Amniotic epithelial cell (primary cell): ENCODE measurements around the gene COL6A1.
A peak's percentile ranks its signal among the peaks of the same experiment; 100 is the strongest.

Experiments
- DNase-seq: peaks from one replicate; pipeline ENCODE4 v3.0.0-alpha.2; 2010; ENCODE audit warnings: low read depth

Gene COL6A1, protein sequence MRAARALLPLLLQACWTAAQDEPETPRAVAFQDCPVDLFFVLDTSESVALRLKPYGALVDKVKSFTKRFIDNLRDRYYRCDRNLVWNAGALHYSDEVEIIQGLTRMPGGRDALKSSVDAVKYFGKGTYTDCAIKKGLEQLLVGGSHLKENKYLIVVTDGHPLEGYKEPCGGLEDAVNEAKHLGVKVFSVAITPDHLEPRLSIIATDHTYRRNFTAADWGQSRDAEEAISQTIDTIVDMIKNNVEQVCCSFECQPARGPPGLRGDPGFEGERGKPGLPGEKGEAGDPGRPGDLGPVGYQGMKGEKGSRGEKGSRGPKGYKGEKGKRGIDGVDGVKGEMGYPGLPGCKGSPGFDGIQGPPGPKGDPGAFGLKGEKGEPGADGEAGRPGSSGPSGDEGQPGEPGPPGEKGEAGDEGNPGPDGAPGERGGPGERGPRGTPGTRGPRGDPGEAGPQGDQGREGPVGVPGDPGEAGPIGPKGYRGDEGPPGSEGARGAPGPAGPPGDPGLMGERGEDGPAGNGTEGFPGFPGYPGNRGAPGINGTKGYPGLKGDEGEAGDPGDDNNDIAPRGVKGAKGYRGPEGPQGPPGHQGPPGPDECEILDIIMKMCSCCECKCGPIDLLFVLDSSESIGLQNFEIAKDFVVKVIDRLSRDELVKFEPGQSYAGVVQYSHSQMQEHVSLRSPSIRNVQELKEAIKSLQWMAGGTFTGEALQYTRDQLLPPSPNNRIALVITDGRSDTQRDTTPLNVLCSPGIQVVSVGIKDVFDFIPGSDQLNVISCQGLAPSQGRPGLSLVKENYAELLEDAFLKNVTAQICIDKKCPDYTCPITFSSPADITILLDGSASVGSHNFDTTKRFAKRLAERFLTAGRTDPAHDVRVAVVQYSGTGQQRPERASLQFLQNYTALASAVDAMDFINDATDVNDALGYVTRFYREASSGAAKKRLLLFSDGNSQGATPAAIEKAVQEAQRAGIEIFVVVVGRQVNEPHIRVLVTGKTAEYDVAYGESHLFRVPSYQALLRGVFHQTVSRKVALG

DNA sequence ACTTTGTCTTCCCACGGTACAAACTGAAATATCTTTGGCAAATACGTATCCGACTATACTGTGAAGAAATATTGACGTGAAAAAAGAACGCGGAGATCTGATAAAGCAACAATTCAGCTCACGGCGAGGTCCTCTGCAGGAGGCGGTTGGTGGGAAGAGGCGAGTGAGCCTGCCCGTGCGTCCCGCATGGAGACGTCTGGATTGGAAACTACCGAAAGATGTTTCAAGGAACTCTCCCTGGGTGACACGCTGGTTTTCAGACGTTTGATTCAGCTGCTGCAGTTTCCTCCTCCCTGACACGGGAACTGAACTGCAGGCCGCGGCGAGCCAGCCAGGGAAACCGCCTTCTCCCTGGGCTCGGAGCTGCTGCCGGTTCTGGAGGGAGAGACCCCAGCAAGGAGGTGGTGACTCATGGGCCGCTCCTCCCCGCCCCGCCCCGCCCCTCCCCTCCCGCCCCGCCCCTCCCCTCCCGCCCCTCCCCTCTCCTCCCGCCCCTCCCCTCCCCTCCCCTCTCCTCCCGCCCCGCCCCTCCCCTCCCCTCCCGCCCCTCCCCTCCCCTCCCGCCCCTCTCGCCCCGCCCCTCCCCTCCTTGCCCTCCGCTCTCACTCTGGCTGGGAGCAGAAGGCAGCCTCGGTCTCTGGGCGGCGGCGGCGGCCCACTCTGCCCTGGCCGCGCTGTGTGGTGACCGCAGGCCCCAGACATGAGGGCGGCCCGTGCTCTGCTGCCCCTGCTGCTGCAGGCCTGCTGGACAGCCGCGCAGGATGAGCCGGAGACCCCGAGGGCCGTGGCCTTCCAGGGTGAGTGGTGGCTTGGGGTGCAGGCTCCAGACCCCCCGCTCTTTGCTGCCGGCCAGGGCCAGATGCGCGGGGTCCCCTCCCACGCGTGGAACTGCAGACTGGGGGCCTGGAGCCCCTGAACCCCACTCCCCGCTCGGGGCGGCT lies at the start of gene COL6A1:
COL6A1 (plus strand) TSS at position 620 of the 941 bp plus-strand sequence; CDS start at position 701, 81 bp downstream.
- peak; percentile 91 for DNase-seq

DNA sequence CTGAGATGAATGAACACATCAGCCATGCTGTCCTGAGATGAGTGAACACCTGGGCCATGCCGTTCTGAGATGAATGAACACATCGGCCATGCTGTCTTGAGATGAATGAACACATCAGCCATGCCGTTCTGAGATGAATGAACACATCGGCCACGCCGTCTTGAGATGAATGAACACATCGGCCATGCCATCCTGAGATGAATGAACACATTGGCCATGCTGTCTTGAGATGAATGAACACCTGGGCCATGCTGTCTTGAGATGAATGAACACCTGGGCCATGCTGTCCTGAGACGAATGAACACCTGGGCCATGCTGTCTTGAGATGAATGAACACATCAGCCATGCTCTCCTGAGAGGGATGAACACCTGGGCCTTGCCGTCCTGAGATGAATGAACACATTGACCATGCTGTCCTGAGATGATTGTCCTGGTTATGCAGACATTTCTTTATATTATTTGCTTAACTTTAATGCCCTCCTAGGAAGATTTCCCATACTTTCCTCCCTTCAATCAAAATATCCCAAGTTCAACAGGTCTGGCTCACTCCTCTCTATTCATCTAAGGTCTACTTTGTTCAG lies 48.6 kb upstream of the COL6A1 start:
- no peak for DNase-seq

DNA sequence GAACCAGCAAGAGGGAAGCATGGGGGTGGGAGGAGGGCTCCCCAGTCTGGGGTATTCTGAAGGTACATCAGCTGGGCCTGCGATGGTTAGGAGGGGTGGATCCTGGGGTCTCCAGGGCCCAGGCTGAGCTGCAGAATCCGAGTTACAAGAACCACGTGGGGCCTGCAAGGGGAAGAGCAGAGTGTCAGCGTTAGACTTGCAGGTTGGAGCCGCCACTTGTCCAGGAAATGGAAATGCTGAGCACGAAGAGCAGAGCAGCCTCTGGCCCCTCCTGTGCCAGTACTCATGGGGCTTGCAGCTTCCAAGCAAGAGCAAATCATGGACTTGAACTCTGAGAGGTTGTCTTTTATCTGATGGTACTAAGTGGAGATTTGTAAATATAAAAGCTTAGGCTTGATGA lies 47.5 kb upstream of the COL6A1 start:
- no peak for DNase-seq

DNA sequence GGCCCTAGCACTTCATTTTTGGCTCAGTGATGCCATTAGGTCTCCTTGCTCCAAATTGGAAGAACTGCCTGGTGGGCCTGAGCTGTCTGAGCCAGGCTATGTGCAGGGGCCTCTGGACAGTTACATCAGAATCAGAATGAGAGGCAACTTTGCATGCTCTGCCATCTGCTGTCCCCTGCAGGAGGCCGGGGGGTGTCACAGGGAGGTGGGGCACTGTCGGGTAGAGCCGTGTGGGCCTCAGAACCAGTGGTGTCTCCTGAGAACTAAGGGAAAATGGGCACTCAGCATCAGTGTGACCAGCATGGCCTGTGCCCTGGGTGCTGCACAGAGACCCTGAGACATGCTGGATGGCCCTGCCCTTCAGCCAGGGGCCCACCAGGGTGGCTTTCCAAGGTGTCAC lies 47.0 kb upstream of the COL6A1 start:
- no peak for DNase-seq

DNA sequence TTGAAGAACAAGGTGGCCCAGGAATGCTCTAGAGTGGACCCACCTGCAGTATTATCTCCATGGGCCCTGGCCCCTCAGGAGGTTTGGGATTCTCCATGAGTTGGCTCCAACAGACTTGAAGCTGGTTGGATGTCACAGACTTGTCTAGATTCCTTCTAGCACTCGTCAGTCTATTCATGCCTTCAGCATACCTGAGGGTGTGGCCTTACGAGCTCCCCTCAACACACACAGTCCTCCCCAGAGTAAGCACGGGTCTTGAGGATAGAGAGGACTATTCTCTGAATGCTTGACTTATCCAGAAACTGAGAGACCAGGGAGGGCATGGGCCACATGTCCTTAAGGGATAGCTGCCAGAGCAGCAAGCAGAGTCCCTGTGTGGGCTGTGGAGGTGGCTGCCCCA lies 45.9 kb upstream of the COL6A1 start:
- DNase-seq: peak; percentile 64

DNA sequence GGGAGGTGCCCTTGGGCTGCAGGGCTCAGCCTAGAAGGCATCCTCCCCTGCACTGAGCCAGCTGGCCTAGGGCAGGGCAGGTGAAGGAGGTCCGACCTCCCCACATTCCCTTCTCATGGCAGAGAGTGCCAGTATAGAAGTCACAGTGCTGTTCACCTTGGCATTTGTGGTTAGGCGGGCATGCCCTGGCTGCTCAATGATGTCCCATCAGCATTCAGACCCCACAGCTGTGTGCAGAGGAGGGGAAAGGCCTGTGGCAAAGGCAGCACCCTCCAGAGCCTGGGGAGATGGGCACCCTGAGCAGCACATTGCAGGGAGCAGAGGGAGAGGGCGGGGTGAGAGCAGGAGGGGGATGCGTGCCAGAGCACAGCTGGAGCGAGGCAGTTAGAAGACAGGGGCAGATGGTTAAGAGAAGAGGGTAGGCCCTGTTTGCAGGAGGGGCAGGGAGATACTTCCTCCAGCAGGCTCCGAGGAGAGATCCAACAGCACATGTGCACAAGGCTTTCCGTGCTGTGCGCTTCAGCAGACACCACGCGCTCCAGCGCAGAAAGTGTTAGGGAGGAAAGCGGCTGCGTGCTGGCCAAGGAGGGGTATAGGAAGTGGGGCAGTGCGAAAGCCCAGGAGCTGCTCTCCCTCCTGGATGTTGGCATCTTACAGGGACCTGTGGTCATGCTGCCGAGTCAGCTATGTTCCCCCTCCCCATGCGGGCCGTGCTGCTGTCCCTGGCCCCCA lies 43.7 kb upstream of the COL6A1 start:
- no peak for DNase-seq

DNA sequence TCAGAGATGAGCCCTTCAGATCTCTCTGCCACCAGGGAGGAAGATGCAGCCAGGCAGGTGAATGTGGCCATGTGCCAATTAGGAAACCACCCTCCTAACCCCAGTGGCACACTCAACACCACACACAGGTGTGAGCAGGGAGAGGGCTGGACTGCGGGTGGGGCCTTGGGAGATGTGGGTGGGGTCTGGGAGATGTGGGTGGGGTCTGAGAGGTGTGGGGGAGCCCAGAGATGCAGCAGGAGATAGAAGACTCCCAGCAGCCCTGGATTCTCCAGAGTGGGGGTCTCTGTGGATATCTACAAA lies 43.2 kb upstream of the COL6A1 start:
- DNase-seq: no peak

DNA sequence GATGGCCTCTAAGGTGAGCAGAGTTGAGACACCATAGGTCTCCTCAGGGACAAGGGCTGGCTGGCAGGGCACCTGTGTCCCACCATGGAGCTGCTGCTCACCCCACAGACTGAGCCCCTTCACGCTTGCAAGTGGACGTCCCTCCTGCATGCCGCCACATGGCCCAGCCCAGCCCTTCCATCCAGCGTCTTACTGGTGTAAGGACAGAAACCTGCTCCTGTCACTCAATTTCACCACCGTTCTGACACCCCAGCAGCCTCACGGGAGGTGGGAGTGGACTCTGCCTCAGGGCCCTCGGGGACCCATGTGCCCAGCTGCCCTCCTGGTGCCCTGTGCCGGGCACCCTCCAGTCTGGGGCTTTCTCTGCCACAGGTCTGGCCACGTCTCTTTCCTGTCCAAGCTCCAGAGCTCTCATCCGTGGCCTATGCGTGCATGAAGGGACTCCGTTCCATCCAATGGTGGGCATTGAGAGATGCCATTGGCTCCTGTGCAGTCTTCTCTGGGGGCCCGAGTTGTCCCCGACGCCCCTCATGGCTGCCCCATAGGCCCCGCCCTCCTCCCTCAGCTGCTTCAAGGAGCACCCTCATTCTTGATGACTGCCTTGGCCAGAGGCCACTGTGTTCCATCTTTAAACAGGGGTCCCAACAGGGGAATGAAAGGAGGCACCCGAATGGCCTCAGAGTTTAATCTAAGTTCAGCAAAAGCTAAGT lies 42.6 kb upstream of the COL6A1 start:
- no peak for DNase-seq

DNA sequence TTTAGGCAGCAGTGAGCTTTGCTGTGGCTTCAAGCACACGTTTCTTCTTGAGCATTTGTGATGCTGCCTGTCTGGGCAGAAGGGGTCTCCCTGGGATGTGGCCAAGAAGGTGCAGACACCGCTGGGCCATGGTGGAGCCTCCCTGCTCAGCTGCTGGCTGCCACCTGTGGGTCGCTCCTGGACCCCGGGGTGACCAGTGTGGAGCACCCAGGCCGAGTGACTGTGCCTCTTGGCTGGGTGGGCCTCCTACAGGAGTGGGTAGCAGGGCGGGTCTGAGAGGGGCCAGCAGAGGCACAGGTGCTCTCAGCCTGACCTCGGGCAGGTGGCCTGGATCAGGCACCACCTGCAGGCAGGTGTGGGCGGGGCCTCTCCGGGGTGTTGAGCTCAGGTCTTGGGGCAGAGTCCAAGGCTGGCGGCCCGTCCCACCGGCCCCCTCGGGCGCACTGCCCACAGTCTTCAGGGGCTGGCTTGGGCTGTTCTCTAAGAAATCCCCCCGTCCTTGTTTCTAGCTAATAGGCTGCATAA lies 42.0 kb upstream of the COL6A1 start:
- no peak for DNase-seq

DNA sequence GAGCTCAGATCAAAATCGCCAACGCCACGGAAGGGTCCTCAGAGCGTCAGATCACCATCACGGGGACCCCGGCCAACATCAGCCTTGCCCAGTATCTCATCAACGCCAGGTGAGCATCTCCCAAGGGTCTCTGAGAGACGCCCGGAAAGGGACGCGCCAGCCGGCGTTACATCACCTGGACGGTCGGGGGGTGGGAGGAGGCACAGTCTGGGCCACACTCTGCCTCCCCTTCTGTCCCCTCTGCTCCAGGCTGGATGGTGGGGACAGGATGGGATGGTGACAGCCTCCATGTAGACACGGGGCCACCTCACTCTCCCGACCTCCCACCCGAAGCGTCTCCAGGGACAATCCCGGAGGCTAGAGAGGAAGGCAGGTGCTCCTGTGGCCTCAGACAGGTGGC lies 41.5 kb upstream of the COL6A1 start:
- no peak for DNase-seq

DNA sequence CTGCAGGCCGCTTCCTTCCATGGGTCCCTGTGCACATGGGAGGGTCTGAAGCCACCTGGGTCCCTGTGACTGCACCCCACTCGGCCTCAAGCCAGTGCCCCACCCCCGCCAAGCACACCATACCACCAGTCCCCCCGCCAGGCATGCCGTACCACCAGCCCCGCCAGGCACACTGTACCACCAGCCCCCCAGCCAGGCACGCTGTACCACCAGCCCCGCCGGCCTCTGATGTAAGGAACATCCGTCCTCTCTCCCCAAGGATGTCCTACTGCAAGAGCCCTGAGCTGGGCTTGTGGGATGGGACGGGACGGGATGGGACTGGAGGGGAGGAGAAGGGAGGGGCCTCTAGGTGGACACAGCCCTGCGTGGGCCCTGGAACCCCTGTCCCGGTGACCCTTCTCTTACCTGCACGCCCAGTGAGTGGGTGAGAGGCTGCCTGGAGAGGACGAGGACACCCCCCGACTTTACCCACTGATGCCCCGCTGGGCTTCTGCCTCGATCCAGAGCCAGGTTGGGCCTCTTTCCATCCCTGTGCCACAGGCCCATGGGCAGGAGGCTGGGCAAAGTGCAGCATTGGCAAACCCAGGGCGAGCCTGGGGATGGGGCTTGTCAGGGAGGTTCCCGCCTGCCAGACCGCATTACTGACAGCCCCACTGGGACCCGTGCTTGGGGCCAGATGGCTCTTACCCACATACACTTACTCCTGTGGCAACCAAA lies 40.8 kb upstream of the COL6A1 start:
- no peak for DNase-seq

DNA sequence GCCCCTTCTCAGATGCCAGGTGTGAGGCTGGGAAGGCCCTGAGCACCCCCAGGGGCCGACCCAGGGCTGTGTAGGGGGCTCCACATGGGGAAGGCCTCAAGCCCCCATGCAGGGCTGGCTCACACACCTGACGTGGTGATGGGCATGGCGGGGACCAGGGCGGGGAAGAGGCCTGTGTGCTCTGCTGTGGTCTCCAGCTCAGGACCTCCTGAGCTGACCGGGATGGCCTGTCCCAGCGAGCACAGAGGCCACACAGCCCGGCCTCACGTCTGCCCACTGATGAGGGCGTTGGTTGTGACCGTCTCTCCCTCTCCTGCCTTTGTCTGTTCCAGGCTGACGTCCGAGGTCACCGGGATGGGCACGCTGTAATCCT lies 40.2 kb upstream of the COL6A1 start:
- no peak for DNase-seq

DNA sequence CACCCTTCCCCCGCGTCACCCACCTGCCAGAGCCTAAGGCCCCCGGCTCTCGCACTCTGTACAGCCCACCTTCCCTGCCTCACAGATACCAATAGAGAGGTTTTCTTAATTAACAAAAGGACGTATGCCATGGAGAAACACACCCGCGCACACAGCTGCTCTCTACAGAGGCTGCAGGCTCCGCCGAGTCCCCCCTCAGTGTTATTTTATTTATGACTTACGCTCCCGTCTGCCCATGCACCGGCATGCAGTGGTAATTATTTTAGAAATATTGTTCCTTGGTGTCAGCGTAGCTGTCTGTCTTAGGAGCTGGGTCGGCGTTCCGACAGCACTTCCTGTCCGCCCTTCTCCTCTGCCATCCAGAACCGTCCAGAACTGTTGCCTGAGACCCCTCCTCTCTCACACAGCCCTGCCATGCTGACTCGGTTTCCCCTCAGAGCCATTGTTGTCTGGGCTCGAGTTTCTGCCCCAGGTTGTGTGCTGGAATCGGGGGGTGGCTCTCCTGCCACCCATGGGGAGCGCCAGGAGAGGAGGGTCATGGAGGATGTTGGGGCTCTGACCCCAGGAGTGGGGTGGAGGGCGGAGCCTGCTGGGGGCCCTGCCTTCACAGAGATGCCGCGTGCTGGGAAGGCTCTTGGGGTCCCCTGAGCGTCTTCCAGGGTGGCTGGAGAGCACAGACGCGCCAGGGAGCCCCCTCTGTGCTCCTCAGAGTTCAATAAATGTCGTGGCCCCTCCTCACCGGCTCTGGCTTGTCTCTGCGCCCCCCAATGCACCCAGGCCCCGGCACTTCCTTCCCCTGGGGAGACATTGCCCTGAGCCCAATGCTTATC lies 39.6 kb upstream of the COL6A1 start:
- no peak for DNase-seq

DNA sequence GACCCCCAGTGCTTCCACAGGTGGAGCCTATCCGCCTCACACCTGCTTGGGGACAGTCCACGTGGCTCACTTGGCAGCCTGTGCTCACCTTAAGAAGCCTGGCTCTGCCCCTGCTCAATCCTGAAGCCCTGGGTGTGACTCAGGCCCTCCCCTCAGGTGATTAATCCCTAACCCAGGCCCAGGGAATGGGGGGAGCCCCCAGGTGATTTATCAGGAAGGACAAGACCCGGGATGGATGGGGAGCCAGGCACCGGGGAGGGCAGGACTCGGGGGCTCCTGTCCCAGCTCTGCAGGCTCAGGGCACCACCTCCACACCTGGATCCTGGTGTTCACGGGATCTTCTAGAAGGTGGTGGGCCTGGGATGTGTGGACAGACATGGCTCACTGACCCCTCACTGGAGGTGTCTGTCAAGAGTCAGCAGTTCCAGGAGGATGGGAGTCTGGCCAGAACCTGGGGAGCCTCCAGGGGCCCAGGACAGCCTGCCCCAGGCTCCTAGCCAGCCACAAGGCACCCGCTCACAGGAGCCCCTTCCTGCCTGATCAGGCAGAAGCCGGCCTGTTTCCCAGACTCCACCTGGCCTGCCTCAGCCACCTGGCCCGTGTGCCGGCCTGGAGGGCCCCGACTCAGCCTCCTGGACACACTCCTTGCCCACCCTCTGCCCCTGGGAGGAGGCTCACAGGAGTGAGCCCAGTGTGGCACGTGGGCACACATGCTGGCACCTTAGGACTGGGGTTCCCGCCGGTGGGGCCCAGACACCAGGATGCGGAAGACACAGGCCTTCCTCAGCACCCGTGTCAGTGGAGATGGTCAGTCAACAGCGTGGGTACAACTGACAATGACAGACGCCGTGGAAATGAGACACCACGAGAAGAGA lies 38.6 kb upstream of the COL6A1 start:
- DNase-seq: no peak

DNA sequence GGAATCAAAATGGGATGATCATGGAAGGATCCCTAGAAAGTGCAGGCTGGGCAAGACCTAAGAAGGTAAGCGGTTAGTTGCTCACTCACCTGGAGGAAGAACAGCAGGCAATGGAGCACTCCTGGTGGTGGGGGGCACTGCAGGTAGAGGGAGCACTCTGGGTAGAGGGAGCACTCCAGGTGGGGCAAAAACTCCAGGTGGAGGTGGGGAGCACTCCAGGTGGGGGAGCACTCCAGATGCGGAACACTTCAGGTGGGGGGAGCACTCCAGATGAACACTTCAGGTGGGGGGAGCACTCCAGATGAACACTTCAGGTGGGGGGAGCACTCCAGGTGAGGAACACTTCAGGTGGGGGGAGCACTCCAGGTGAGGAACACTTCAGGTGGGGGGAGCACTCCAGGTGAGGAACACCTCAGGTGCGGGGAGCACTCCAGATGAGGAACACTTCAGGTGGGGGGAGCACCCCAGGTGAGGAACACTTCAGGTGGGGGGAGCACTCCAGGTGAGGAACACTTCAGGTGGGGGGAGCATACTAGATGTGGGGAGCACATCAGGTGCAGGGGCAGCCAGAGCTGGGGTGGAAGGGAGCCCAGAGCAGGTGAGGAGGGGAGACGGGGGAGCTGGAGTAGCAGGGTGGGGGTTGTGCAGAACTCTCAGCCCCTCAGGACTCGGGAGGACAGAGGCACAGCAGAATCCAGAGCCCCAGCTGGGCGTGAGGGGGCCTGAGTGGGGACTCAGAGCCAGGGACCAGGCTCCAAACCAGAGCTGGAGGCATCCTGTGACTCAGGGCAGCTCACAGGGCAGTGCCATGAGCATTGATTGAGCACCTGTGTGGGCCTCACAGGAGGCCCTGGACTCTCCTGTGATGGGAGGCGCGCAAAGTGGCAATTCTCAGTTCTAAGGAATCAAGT lies 37.7 kb upstream of the COL6A1 start:
- no peak for DNase-seq

DNA sequence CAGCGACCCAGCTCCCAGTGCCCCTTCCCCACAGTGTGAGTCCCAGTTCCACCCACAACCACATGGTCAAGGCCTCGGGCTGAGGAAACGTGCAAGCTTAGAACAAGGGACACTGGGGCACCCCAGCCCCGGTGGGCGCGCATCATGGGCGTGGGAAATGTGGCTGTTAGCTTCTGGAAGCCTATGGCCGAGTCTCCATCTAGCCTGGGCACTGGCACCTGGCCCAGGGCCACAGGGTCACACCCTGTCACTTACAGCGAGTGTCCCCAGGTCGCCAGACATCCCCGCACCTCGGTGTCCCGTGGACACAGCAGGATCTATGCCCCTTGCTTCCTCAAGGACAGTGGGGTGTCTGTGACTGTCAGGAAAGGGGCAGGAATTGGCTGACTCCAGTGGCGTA lies 37.0 kb upstream of the COL6A1 start:
- no peak for DNase-seq
